GM18526 (cell line): ENCODE measurements around the gene NTN4.

Experiments used
- POLR2A ChIP-seq: IDR thresholded peaks from 3 replicates; pipeline ENCODE4 v1.6.1; 2011; ENCODE audit not compliant: insufficient read length; ENCODE audit errors: extremely low read depth

Gene NTN4

DNA sequence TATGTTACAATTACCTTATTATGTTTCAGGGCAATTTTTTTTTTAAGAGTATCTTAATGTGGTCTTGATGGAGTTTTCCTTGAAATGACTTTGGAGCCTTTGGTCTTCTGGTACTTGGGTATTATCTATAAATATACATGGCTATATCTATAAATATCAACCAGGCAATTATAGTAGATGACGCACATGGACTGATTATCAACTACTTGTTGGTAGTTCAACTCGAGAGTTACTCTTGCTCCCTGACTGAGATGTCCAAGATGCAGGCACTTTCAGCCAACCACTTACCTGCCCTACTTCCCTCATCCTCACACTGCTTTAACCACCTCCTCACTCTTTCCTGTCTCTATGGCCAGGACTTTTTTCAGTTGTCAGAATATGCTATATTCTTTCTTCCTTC, 85.4 kb downstream of the NTN4 start:
- no peak for TF ChIP-seq POLR2A

DNA sequence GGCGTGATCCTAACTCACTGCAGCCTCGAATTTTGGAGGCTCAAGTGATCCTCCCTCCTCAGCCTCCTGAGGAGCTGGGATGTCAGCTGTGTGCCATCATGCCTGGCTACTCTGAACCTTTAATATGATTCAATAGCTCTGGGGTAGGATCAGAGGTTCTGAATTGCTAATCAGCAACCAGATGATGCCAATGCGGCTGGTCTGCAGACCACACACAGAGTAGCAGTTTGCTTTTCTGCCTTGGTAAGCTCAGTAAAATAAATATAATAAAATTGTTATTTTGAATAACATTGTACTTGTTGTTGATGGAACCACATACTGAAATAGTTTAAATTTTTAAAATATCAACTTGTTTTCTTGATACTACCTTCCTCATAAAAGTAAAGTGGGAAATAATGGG, 86.6 kb downstream of the NTN4 start:
- TF ChIP-seq POLR2A, result no peak

DNA sequence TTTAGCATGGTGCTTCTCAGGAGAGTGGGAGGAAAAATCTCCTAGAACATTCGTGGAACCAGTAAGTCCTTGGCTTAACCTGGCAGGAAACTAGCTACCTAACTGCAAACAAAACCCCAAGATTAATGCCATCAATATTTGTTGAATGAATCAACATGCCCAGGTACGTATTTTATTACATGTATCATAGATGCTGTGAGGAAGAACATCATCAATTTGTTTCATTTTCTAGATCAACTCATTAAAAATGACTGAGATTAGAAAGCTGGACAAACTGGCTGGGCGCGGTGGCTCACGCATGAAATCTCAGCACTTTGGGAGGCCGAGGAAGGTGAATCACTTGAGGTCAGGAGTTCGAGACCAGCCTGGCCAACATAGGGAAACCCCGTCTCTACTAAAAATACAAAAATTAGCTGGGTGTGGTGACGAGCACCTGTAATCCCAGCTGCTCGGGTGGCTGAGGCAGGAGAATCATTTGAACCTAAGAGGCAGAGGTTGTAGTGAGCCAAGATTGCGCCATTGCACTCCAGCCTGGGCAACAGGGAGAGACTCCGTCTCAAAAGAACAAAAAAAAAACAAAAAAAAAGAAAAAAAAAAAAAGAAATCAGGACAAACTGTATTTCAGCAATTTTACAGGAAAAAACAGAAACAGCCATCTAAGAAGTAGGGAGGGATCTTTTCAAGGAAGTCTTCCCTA, 88.7 kb downstream of the NTN4 start:
- TF ChIP-seq POLR2A, result no peak

DNA sequence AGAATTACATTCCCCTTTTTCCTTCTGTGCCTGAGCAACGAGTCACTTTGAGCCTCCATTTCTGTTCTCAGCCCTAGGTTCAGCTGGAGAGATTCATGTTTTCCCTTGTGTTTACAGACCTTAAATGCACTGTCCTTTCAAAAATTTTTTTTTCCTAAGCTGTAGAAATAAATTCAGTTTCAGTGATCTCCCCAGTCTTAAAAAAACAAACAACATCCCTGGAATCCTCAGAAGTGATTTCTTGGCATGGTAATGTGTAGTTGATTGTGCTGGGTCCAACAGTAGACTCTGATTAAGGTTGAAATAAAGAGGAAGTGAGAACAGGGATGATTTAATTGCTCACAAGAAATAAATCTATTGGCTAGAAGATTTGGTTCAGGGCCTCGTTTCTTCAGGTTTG, 89.3 kb downstream of the NTN4 start:
- no peak for TF ChIP-seq POLR2A

DNA sequence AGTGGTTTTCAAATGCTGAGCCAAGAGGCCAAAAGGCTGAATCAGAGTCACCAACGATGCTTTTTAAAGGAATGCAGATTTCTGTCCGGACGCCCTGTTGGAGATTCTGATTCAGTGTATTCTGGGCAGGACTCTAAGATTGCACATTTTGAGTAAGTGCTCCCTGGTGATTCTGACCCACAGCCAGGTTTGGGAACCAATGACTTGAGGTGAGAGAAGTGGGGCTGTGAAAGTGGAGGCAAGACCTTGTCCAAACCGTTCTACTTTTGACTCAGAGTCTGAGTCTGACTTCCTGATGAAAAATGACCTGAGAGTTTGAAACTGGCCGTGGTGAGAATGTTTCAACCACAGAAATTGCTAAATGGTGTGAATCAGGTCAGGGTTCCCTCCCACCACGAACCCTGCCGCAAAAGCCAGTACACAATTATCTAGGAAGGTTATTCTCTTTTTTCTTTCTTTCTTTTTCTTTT, 90.2 kb downstream of the NTN4 start:
- no peak for TF ChIP-seq POLR2A

DNA sequence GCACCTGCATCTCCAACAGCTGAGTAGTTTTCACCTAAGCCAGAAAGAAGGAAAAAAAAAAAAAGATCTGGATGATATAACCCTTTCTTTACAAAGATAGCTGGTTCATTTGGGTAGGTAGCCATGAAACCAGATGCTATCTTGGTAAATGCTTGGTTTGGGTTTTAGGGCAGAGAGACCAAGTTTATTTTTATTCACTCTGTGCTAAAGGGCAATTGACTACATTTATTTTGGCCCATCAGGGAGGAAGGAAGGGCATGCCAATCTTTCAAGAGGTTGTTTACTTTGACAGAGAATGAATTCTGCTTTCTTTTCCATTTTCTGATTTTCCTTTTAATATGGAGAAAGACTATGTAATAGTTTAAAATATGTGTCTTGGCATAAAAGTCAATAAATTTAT, 91.0 kb downstream of the NTN4 start:
- TF ChIP-seq POLR2A, result no peak

DNA sequence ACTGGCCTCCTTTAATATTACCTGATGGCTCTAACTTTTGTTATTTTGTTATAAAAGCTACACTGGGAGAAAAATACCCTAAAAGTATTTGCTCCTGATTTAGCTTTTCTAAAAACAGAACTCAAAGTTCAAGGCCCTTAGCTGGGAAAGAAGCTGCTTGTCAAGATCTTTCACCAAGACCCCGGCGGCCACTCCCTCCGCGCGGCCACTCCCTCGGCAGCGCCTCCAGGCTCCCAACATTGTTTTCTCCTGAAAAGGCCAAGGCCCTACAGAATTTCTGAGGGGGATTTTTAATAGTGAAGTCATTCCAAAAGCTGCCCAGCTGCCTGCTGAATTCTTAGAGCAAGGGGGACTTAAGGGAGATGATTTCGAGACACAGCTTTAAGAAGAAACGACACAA, 96.4 kb downstream of the NTN4 start:
- TF ChIP-seq POLR2A, result no peak

DNA sequence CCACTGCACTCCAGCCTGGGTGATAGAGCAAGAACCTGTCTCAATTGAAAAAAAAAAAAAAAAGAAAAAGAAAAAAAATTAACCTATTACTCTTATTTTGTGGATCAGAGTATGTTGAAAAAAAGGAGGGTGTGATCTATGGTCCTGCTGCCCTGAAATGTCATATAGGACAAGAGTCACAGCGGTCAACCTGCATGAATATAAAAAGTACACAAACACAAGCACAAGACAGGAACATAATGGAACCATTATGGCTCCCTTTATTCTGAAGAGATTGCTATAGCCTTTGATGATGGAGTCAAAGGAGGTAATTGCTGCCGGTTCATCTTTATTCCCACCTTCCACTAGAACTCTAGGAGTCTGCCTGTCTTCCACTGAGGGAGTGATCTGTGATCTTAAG, 96.9 kb downstream of the NTN4 start:
- no peak for TF ChIP-seq POLR2A

DNA sequence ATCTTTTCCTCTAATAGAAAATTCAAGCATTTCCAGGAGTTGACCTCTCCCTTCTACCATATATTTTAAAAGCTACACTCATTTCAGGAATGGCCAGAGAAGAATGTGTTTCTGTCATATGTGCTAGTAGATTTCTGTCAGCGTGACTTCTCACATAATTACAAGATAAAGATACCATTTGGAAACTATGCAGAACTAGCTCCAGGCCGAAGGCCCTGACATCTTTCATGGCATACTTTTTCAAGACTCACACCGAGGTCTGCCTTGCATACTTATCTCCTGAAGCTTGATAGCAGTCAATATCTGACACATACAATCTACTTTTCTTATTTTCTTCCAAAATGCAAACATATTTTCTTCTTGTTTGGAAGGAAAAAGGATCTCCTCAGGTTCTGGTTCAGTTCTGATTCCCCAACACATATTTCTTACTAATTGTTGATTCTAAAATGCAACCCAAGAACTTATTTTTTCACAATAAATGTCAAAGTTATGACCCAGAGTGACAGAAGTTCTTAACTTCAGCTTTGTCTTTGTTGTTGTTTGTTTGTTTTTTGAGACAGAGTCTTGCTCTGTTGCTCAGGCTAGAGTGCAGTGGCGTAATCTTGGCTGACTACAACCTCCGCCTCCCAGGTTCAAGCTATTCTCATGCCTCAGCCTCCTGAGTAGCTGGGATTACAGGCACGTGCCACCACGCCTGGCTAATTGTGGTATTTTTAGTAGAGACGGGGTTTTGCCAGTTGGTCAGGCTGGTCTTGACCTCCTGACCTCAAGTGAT, 99.5 kb downstream of the NTN4 start:
- TF ChIP-seq POLR2A, result no peak

DNA sequence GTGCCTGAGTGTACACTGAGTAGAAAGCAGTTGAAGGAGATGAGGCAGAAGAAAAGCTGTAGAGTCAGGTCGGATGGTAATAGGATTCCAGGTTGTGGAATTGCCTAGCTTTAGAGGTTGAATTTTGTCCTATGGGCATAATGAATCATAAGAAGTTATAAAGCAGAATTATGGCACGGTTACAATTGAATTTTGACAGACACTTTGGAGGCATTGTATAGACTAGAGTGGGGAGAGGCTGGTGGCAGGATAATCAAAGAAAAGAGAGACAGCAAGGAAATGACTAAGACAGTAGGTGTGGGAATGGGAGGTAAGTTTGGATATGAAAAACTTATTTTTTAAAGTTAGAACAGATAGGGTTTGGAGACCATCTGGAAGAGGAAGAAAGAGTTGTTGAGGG, 102.6 kb downstream of the NTN4 start:
- TF ChIP-seq POLR2A, result no peak

DNA sequence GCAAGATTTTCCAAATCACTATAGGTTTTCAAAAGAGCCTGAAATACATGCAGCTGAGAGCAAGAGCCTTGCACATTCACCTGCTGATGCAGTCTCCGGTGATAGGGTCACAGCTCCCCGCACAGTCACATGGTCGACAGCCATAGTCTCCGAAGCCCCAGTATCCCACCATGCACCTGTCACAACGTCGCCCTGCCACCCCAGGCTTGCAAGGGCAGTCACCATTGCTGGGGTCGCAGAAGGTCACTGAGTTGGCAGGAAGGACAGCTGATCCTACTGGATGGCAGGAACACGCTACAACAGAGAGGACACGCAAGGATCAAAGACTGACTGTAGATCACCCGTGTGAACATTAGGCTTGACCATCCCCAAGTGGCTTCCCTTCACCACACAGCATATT, 107.1 kb downstream of the NTN4 start:
- TF ChIP-seq POLR2A, result no peak

DNA sequence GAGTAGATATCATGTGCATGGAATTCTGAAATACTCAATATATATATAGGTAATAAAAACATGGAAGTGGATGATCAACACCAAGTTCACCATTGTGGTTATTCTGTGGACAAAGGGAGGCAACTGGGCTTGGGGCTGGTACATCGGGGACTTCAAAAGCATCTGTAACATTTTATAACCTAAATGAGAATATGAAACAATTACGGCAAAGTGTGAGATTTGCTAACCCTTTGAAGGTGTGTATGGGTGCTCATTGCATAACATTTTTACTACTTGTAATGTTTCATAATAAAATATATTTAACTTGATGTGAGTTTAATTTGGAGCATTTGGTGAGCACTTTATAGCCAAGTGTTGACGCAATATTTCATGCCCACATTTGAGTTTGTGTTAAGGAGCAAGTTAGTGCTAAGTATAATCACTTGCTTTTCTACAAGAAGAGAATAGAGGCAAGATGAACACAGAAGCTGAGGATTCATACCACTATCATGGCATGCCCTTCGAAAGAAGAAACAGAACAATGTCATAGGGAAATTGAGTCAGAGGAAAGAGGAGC, 109.3 kb downstream of the NTN4 start:
- TF ChIP-seq POLR2A, result no peak

DNA sequence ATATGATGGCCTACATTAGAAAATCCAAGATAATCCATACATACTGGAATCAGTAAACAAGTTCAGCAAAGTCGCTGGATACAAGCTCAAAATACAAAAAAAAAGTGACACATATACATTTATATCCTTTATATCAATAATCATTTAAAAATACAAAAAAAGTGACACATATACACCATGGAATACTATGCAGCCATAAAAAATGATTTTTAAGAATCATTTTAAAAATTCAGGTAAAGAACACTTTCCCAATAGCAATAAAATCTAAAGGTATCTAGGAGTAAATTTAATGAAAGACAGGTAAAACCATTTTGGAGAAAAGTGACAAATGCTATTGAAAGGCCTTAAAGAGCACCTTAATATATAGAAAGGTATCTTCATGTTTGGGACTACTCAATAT, 111.9 kb downstream of the NTN4 start:
- TF ChIP-seq POLR2A, result no peak

DNA sequence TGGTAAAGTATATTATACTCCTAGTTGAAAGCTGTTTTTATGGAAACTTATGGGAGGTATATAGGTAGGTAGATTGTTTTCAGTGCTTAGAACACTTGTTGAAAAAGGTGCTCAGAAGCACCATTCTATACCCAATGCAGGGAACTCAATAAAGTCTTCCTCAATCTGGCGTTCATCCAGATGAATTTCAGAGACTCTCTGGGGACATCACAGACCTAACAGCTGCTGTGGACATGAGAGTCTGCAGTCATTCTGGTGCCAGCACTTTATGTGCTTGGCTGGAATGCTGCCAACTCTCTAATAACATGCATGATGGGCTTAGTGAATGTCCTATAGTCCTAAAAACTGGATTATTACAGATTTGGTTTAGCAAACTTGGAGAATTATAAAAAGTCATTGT, 115.9 kb downstream of the NTN4 start:
- no peak for TF ChIP-seq POLR2A

DNA sequence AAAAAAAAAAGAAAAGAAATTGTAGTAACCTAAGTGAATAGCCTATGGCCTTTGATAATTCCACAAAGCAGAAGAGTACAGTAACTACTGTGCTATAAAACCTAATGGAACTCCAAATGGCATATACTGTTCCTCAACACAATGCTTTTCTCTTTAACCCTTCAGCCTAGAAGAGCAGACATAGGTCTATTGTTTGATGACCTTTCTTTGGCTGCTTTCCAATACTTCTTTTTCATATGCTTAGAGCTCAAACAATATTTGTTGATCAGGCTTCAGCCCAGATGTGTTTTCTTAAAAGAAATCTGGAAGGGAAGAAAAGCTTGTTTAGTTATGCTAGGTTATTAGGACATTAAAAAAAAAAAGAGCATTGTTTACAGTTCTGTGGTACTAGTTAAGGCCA, 116.4 kb downstream of the NTN4 start:
- TF ChIP-seq POLR2A, result no peak

DNA sequence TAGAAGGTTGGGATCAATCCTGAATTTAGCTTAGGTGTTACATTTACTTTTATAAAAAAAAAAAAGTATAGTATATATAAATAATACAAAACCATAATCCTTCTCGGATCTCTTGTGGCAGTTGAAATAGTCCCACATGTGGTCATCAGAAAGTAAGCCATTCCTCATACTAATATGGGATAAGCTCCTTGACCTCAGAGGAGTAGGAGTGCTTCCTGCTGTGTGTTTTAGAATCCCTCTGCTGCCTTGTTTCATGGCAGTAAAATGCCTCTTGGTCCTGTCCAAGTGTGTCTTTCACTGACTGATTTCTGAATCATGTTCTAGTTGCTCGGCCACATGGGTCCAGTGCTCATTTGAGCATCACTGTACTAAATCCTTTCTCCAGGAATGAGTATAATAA, 117.0 kb downstream of the NTN4 start:
- TF ChIP-seq POLR2A, result no peak

DNA sequence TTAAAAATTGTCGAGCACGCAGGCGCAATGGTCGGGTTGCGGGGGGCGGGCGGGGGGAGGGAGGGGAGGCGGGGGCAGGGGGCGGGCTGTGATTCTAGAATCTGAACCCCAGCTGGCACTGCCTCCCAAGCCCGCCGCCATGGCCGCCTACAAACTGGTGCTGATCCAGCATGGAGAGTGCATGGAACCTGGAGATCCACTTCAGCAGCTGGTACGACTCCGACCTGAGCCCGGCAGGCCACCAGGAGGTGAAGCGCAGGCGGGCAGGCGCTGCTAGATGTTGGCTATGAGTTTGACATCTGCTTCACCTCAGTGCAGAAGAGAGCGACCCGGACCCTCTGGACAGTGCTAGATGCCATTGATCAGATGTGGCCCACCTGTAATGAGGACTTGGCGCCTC, 118.4 kb downstream of the NTN4 start:
- no peak for TF ChIP-seq POLR2A

DNA sequence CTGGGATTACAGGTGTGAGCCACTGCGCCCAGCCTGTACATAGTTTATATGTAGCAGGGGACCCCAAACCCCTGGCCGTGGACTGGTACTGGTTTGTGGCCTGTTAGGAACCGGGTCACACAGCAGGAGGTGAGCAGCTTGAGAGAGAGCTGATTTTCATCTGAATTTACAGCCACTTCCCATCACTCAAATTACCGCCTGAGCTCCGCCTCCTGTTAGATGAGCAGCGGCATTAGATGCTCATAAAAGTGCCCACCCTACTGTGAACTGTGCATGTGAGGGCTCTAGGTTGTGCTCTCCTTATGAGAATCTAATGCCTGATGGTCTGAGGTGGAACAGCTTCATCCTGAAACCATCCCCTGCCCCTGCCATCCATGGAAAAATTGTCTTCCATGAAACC, 119.3 kb downstream of the NTN4 start:
- no peak for TF ChIP-seq POLR2A
